Mucosa of rectum (tissue), 2 donors: ENCODE results near the gene CFAP43.
"Not testable (repeated sequence)": the region's sequence is repeated elsewhere in the genome, so short reads cannot be mapped to it uniquely, and the experiment has no call there.

Experiments used
- H3K27ac ChIP-seq, 2 donors: one replicate each; pipeline ENCODE4 v1.7.0; 2013; ENCODE audit warnings: inconsistent platforms in 2 of 2, low read depth in 2 of 2, low read length in 2 of 2
- H3K27me3 ChIP-seq, 2 donors: one replicate each; pipeline ENCODE4 v1.7.0; 2013; ENCODE audit warnings: low read length in 2 of 2; ENCODE audit not compliant: control insufficient read depth in 2 of 2, insufficient read depth in 2 of 2
- H3K36me3 ChIP-seq, 2 donors: one replicate each; pipeline ENCODE4 v1.7.0; 2013; ENCODE audit warnings: low read length in 2 of 2; ENCODE audit not compliant: control insufficient read depth in 2 of 2, insufficient read depth in 2 of 2
- H3K4me1 ChIP-seq, 2 donors: one replicate each; pipeline ENCODE4 v1.7.0; 2013; ENCODE audit warnings: low read length in 2 of 2, mild to moderate bottlenecking in 1 of 2; ENCODE audit not compliant: control insufficient read depth in 2 of 2, insufficient read depth in 2 of 2
- H3K4me3 ChIP-seq, 2 donors: one replicate each; pipeline ENCODE4 v1.7.0; 2013; ENCODE audit warnings: low read length in 2 of 2
- H3K9ac ChIP-seq, 2 donors: one replicate each; pipeline ENCODE4 v1.7.0; 2013; ENCODE audit warnings: low read length in 2 of 2, low read depth in 1 of 2, mild to moderate bottlenecking in 1 of 2
- H3K9me3 ChIP-seq, 2 donors: one replicate each; pipeline ENCODE4 v1.7.0; 2013; ENCODE audit warnings: low read length in 2 of 2; ENCODE audit not compliant: control insufficient read depth in 2 of 2
- donor health status: healthy.
- donor health status: Normal muscosa, but diverticular disease.

Gene CFAP43

DNA sequence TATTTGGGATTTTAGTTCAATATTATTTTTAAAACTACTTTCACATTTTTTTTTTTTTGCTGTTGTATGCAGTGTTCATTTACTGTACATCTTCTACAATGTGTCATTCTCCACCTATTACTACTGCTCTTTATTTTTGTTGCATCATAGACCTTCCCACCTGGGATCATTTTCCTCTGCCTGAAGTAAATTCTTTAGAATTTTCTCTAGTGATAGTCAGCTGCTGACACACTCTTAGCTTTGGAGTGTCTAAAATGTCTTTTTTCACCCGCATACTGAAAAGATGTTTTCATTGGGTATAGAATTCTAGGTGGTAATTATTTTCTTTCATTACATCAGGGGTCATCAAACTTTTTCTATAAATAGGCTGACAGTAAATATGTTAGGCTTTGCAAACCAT lies 30.5 kb downstream of the CFAP43 start:
- H3K27ac ChIP-seq: no peak overlapping the region
- H3K9me3 ChIP-seq: no peaks in the 10 kb centered on the region
- no peak overlapping the region for H3K9ac ChIP-seq
- no peaks in the 10 kb centered on the region for H3K36me3 ChIP-seq
- H3K4me1 ChIP-seq: no peaks in the 10 kb centered on the region
- H3K4me3 ChIP-seq: no peak overlapping the region
- H3K27me3 ChIP-seq: no peaks in the 10 kb centered on the region

DNA sequence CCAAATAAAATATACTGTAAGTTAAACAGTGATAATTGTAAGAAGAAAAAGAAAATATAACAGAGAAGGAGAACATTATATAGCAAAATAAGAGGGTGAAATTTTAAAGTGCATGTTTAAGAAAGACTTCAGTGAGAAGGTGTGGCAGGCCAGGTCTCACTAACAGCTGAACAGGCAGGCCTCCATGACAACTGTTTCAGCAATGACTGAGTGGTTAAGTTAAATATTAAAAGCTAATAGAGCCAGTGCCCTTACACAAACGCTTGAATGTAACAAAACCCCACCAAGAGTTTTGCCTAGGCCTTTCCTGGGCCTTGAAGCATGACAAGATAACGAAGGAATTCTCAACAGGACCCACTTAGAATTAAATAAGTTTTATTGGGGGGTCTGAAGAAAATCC lies 32.6 kb downstream of the CFAP43 start:
- Histone ChIP-seq H3K36me3 (no peaks in the 10 kb centered on the region), H3K27me3 (no peaks in the 10 kb centered on the region), H3K9me3 (no peaks in the 10 kb centered on the region), H3K27ac (no peak overlapping the region), H3K4me1 (no peaks in the 10 kb centered on the region), H3K4me3 (no peak overlapping the region), H3K9ac (no peak overlapping the region)

DNA sequence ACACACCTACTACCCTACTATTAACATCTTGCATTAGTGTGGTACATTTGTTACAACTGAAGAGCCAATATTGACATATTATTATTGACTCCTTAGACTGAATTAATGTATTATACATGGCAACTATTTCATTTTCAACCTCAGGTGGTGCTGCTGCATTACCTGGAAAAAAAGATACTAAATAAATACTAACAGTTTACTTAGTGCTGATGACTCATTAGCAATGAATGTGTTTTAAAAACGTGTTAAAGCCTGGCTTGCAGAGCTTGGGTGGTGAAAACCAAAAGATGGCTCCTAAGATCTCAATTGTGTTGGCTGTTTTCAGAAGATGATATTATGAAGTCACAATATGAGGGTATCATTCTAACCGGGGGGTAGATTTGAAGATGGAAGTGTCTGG lies 34.8 kb downstream of the CFAP43 start:
- Histone ChIP-seq H3K27me3 (no peaks in the 10 kb centered on the region), H3K27ac (no peak overlapping the region), H3K4me1 (no peaks in the 10 kb centered on the region), H3K4me3 (no peak overlapping the region), H3K36me3 (no peaks in the 10 kb centered on the region), H3K9ac (no peak overlapping the region), H3K9me3 (no peaks in the 10 kb centered on the region)

DNA sequence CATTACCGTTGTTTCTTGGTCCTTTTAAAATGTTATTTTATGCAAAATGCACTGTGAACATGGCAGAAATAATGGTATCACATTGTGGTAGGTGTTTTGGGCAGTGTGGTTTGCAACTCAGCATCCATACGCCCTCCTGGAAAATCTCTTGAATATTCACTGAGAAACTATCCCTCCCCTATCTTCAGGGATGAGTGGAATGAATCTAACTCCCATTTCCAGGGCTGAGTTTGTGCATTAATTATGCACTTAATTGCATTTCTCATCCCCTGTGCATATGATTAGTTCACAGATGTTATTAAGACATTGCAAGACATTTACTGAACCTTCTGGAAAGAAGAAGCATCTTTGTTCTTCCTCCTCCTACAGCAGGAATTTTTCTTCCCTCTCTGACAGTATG lies 36.5 kb downstream of the CFAP43 start:
- Histone ChIP-seq H3K4me1 (no peaks in the 10 kb centered on the region), H3K36me3 (no peaks in the 10 kb centered on the region), H3K9me3 (no peaks in the 10 kb centered on the region), H3K27ac (no peak overlapping the region), H3K27me3 (no peaks in the 10 kb centered on the region), H3K4me3 (no peak overlapping the region), H3K9ac (no peak overlapping the region)

DNA sequence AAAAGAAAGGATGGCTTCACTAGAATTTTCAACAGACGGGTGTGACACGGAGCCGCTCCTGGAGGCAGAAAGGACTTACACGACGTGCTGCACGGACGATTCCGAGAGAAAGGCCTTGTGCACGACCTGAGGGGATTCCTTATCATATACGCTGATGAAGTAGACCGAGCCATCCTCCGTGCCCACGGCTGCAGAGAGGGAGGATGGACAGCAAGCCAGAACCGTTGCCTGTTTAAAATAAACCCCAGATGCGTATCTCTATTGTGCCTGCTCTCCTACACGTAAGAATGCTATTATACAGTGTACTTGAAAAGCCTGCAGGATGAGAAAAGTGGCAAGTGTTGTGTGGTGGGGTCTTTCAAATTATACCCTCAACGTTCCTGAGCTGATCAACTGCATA lies 38.4 kb downstream of the CFAP43 start:
- Histone ChIP-seq H3K9ac (no peak overlapping the region), H3K4me3 (no peak overlapping the region), H3K27ac (no peak overlapping the region), H3K4me1 (no peaks in the 10 kb centered on the region), H3K9me3 (no peaks in the 10 kb centered on the region), H3K27me3 (no peaks in the 10 kb centered on the region), H3K36me3 (no peaks in the 10 kb centered on the region)

DNA sequence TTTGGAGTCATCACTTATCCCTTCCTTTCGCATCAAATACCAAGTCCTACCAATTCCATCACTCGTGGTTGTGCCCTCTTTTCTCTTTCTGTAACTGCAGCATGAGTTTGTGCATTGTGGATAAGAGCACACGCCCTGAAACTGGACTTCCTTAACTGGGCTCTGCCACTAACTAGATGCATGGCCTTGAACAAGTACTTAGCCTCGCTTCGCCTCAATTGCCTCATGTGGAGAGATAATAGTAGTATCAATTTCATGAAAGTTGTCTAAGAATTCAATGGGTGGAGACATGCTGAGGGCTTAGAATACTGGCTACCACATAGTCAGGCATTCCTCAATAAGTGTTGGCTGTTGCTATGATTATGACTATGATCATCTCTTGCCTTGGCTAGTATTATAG lies 41.5 kb downstream of the CFAP43 start:
- no peak overlapping the region for H3K4me3 ChIP-seq
- no peaks in the 10 kb centered on the region for H3K4me1 ChIP-seq
- H3K36me3 ChIP-seq: no peaks in the 10 kb centered on the region
- no peaks in the 10 kb centered on the region for H3K27me3 ChIP-seq
- no peak overlapping the region for H3K9ac ChIP-seq
- no peaks in the 10 kb centered on the region for H3K9me3 ChIP-seq
- no peak overlapping the region for H3K27ac ChIP-seq

DNA sequence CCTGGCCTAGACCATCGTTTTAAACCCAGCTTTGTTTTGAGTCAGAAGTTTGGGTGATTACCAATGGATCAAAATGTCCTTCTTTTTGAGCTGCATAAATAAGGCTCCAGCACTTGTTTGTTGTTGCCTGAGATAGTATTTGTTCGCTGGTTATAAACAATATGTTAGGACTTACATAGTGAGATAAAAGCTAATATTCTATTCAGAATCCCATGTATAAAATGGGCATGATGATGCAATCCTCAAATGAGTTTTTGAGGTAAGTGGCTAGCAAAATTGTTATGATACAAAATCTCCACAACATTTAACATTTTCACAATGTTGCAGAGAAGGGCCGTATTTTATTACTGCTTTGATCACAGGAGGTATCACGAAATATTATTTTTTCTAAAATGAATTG lies 48.5 kb downstream of the CFAP43 start:
- Histone ChIP-seq H3K9me3 (no peaks in the 10 kb centered on the region), H3K36me3 (no peaks in the 10 kb centered on the region), H3K4me1 (no peaks in the 10 kb centered on the region), H3K4me3 (no peak overlapping the region), H3K27me3 (no peaks in the 10 kb centered on the region), H3K27ac (no peak overlapping the region), H3K9ac (no peak overlapping the region)

DNA sequence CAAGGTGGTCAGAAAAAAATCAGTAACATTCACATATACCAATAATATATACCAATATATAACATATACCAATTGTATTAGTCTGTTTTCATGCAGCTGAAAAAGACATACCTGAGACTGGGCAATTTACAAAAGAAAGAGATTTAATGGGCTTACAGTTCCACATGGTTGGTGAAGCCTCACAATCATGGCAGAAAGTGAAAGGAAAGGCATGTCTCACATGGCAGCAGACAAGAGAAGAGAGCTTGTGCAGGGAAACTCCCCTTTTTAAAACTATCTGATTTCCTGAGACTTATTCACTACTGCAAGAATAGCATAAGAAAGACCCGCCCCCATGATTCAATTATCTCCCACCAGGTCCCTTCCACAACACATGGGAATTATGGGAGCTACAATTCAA lies 58.0 kb downstream of the CFAP43 start:
- H3K4me1 ChIP-seq, H3K9ac ChIP-seq, H3K27ac ChIP-seq, H3K36me3 ChIP-seq, H3K4me3 ChIP-seq, H3K9me3 ChIP-seq, H3K27me3 ChIP-seq: not testable (repeated sequence)

DNA sequence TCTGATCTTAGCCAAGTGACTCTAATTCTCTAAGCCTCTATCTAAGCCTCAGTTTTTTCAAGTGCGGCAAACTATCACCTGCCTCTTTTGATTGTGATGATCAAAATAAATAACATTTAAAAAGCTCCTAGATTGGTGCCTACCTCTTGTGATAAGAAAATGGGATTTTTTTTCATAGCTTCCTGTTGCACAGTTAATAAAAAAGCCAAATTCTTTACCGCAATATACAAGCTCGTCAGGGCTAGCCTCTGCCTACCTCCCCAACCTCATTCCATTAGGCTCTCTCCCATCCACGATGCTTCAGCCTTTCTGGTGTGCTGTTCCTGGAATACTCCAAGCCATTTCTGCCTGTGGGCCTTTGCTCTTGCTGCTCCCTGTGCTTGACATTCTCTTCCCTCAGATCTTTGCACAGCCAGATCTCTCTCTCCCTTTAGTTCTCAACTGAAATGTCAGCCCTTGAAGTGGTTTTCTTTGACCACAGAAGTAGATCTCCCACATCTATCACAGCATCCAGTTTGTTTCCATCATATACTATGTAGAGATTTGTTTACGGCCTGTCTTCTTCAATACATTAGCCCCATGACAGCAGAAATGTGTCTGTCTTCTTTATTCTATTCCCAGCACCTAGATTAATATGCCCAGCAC lies 61.4 kb downstream of the CFAP43 start:
- no peaks in the 10 kb centered on the region for H3K4me1 ChIP-seq
- H3K9ac ChIP-seq: no peak overlapping the region
- no peaks in the 10 kb centered on the region for H3K9me3 ChIP-seq
- H3K27me3 ChIP-seq: no peaks in the 10 kb centered on the region
- H3K27ac ChIP-seq: no peak overlapping the region
- H3K36me3 ChIP-seq: no peaks in the 10 kb centered on the region
- no peak overlapping the region for H3K4me3 ChIP-seq

DNA sequence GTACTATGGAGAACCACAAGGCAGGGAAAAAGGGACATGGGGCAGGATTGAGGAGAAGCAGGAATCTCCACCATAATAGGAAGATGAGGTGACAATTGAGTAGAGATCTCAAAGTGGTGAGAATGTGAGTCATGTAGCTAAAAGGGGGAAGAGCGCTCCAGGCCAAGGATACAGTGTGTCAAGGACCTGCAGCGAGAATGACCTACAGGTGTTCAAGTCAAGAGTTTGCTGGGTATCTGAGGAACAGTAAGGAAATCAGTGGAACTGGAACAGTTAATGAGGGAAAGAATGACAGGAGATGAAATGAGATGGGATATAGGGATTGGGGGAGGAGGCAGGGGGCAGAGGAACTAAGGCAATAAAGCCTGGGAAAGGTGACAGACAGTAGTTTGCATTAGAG lies 76.6 kb downstream of the CFAP43 start:
- Histone ChIP-seq H3K36me3 (no peaks in the 10 kb centered on the region), H3K4me3 (no peak overlapping the region), H3K9ac (no peak overlapping the region), H3K27ac (no peak overlapping the region), H3K9me3 (no peaks in the 10 kb centered on the region), H3K4me1 (no peaks in the 10 kb centered on the region), H3K27me3 (no peaks in the 10 kb centered on the region)

DNA sequence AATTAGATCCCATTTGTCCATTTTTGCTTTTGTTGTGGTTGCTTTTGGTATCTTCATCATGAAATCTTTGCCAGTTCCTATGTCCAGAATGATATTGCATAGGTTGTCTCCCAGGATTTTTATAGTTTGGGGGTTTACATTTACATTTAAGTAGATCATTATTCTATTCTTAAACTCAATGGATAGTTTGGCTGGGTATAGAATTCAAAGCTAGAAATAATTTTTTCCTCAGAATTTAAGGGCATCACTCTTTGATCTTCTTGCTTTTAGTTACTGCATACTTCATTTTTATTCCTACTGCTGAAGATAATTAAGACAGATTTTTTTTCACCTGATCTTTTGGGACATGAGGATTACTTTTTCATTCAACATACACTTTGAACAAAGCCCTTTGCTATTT lies 80.4 kb downstream of the CFAP43 start:
- Histone ChIP-seq H3K9me3 (no peaks in the 10 kb centered on the region), H3K27me3 (no peaks in the 10 kb centered on the region), H3K9ac (no peak overlapping the region), H3K4me1 (no peaks in the 10 kb centered on the region), H3K36me3 (no peaks in the 10 kb centered on the region), H3K27ac (no peak overlapping the region), H3K4me3 (no peak overlapping the region)
